ENCODE data around the gene SMC1A.

Gene SMC1A

GRCh38 chrX:53357799-53358530 is 64.5 kb downstream of the SMC1A start:
- Histone ChIP-seq H3K27ac (no peak overlapping the region), H3K4me3 (no peak overlapping the region)

- Histone ChIP-seq H3K4me3 (no peak overlapping the region), H3K27ac (no peak overlapping the region)
These were observed 66.3 kb downstream of the SMC1A start for GRCh38 chrX:53356186-53356585.

- no peak overlapping the region for H3K4me3 ChIP-seq
- no peak overlapping the region for H3K27ac ChIP-seq
These were observed 67.8 kb downstream of the SMC1A start for GRCh38 chrX:53354669-53355068.

DNA sequence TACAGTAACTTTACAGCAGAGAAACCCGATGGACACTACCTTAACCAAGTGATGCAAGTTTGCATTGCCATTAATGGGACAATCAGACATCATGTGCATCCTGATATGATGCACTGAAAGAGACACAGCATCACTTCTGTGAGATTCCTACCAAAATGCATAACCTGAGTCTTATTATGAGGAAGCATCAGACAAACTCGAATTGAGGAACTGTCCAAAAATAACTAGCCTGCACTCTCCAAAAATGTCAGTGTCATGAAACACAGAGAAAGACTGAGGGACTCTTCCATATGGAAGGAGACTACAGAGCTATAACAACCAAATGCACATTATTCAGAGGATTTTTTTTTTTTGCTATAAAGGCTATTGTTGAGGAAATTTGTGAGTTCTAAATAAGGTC is 74.5 kb downstream of the SMC1A start:
- Histone ChIP-seq H3K27ac (no peak overlapping the region), H3K4me3 (no peak overlapping the region)

DNA sequence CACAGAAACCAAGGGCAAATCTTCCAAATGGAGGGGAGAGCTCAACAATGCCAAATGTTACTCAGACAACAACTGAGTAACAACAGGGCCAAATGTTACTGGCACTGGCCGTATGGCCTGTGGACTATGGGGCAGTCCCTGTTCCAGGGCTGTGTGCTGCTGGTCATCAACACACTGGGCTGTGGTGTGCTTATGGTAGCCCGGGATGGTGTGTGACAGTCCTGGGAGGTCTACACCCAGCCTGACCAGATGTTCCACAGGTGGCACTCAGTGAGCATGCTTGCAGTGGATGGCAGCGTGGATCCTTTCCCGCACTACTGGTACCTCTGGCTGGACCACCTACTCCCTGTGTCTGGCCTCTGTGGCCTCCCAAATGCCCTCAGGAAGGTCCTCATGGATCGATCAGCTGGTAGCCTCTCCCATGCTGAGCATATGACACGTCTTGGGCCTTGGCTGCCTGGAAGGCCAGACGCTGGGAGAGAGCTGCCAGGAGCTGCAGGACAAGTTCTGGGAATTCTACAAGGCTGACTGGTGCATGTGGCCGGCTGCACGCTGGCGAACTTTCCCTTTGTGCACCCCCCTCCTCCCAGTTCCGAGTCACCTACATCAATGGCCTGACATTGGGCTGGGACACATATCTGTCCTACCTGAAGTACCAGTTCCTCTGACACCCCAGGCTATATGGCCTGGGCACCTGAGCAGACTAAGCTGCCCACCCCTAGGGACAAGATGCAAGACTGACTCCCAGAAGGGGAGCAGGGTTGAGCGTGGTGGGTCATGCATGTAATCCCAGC is 81.4 kb downstream of the SMC1A start:
- Histone ChIP-seq H3K4me3 (no peak overlapping the region), H3K27ac (no peak overlapping the region)

DNA sequence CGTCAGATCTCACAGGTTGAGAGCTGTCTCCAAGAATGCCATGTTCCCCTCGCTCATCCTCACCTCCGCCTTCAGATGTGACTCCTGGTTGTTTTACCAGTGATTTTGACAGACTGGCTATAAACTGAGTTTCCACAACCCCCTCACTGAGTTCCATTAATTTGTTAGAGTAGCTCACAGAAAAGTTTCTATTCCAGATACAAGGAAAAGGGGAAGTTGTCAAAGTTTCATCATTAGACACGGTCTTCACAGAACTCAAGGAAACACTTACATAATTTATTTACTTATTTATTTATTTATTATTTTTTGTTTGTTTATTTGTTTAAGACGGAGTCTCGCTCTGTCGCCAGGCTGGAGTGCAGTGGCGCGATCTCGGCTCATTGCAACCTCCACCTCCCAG is 85.4 kb downstream of the SMC1A start:
- H3K27ac ChIP-seq: no peak overlapping the region

GRCh38 chrX:53333853-53334252 is 88.6 kb downstream of the SMC1A start:
- Histone ChIP-seq H3K4me3 (no peak overlapping the region), H3K27ac (no peak overlapping the region)

More for the DNA sequence above, 85.4 kb downstream of the SMC1A start:
- H3K4me3 ChIP-seq: no peak overlapping the region

DNA sequence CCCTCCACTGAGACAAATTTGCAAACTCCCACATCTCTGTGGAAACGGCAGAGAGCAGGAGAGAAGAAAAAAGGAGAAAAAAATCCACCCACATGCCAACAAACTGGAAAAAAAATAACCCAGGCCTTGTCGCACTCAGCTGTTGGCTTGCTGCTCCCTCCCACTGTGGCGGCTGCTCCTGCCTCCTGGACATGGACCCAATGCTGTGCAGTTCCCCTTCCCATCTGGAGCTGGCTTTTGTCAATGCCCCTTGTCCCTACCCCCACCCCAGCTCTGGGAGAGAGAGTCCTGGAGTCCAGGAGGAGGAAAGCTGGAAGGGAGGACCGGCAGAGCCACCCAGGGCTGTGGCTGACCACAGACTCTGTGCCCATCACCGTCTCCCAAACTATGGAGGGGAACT is 90.2 kb downstream of the SMC1A start:
- H3K27ac ChIP-seq: no peak overlapping the region
- H3K4me3 ChIP-seq: no peak overlapping the region

- H3K27ac ChIP-seq: no peak overlapping the region
- no peak overlapping the region for H3K4me3 ChIP-seq
These were observed 92.1 kb downstream of the SMC1A start for GRCh38 chrX:53330331-53330730.

GRCh38 chrX:53324803-53325202 is 97.7 kb downstream of the SMC1A start:
- no peak overlapping the region for H3K4me3 ChIP-seq
- H3K27ac ChIP-seq: no peak overlapping the region
